Measurements from ENCODE around the gene PISD. TPM values are rescaled to one million over a fixed set of nuclear protein-coding genes. Genes with fewer than 3 reads are reported as not detected.

The PISD gene
- total RNA-seq, 1 experiment from 2014 or later, result 16.7 TPM

GRCh38 chr22:31572939-31573338 is 89.1 kb downstream of the PISD start:
- no peak for DNase-seq (ENCODE audit: low read depth)

- no peak for DNase-seq (ENCODE audit: low read depth)
Observed at GRCh38 chr22:31569126-31569525, 92.9 kb downstream of the PISD start.

Other genes starting within 250 kb of the PISD start
- gene EIF4ENIF1, start 172.4 kb downstream of the PISD start, total RNA-seq (2014; rRNA removed; shearing (Covaris generic)), result 4.9 and 59.4 TPM in 2 replicates
- 6.1 and 10.7 TPM in 2 replicates for gene SFI1, start 165.7 kb downstream of the PISD start, total RNA-seq (2014; rRNA removed; shearing (Covaris generic))
- gene PRR14L, start 87.9 kb upstream of the PISD start, total RNA-seq (2014; rRNA removed; shearing (Covaris generic)), result 8.4 TPM in 2 replicates
- gene DEPDC5, start 91.8 kb upstream of the PISD start, total RNA-seq (2014; rRNA removed; shearing (Covaris generic)), result 6.1 and 7.8 TPM in 2 replicates

Measured in RPMI7951 (cell line).